IPS-18c (cell line): ENCODE data around the gene ERCC3.
A peak's percentile ranks its signal among the peaks of the same experiment; 100 is the strongest.

Experiments used
- H3K4me3 ChIP-seq: 2 replicates; pipeline ENCODE4 v1.7.0; 2013; ENCODE audit warnings: low read depth, mild to moderate bottlenecking, low read length, moderate library complexity; ENCODE audit not compliant: insufficient read depth
- H3K9me3 ChIP-seq: one replicate; pipeline ENCODE4 v1.6.1; 2013; ENCODE audit warnings: mild to moderate bottlenecking, low read length, moderate library complexity; ENCODE audit not compliant: control insufficient read depth, insufficient read depth

The ERCC3 gene

GRCh38 chr2:127293748-127294562 is at the start of gene ERCC3:
Gene ERCC3 (minus strand): TSS chr2:127294144. CDS start chr2:127294081, 63 bp downstream.
- Histone ChIP-seq H3K4me3 (peak within 1 kb of the TSS; percentile 96), H3K9me3 (no peaks in the 10 kb centered on the region)

GRCh38 chr2:127343277-127343676 is 49.3 kb upstream of the ERCC3 start:
- no peak overlapping the region for H3K4me3 ChIP-seq
- no peaks in the 10 kb centered on the region for H3K9me3 ChIP-seq

GRCh38 chr2:127342101-127342500 is 48.2 kb upstream of the ERCC3 start:
- Histone ChIP-seq H3K4me3 (no peak overlapping the region), H3K9me3 (no peaks in the 10 kb centered on the region)

- H3K4me3 ChIP-seq = no peak overlapping the region
Measured at GRCh38 chr2:127332335-127332734, 38.4 kb upstream of the ERCC3 start.

GRCh38 chr2:127330753-127331152 is 36.8 kb upstream of the ERCC3 start:
- H3K4me3 ChIP-seq = no peak overlapping the region
- no peaks in the 10 kb centered on the region for H3K9me3 ChIP-seq

More at GRCh38 chr2:127332335-127332734, 38.4 kb upstream of the ERCC3 start:
- no peaks in the 10 kb centered on the region for H3K9me3 ChIP-seq

- H3K9me3 ChIP-seq = no peaks in the 10 kb centered on the region
- no peak overlapping the region for H3K4me3 ChIP-seq
Measured at GRCh38 chr2:127326289-127326945, 32.5 kb upstream of the ERCC3 start.

- Histone ChIP-seq H3K9me3 (no peaks in the 10 kb centered on the region), H3K4me3 (no peak overlapping the region)
Measured at GRCh38 chr2:127324635-127325034, 30.7 kb upstream of the ERCC3 start.

- no peak overlapping the region for H3K4me3 ChIP-seq
- no peaks in the 10 kb centered on the region for H3K9me3 ChIP-seq
Measured at GRCh38 chr2:127321303-127321702, 27.4 kb upstream of the ERCC3 start.

GRCh38 chr2:127320586-127321275 is 26.8 kb upstream of the ERCC3 start:
- H3K4me3 ChIP-seq = no peak overlapping the region
- H3K9me3 ChIP-seq = no peaks in the 10 kb centered on the region

GRCh38 chr2:127320067-127320466 is 26.1 kb upstream of the ERCC3 start:
- Histone ChIP-seq H3K9me3 (no peaks in the 10 kb centered on the region), H3K4me3 (no peak overlapping the region)

- H3K4me3 ChIP-seq = no peak overlapping the region
- H3K9me3 ChIP-seq = no peaks in the 10 kb centered on the region
Measured at GRCh38 chr2:127314193-127314988, 20.4 kb upstream of the ERCC3 start.

- Histone ChIP-seq H3K9me3 (no peaks in the 10 kb centered on the region), H3K4me3 (no peak overlapping the region)
Measured at GRCh38 chr2:127313406-127313805, 19.5 kb upstream of the ERCC3 start.

- Histone ChIP-seq H3K9me3 (no peaks in the 10 kb centered on the region), H3K4me3 (no peak overlapping the region)
Measured at GRCh38 chr2:127310980-127311379, 17.0 kb upstream of the ERCC3 start.

GRCh38 chr2:127309468-127309867 is 15.5 kb upstream of the ERCC3 start:
- Histone ChIP-seq H3K9me3 (no peaks in the 10 kb centered on the region), H3K4me3 (no peak overlapping the region)

- no peak overlapping the region for H3K4me3 ChIP-seq
- H3K9me3 ChIP-seq = no peaks in the 10 kb centered on the region
Measured at GRCh38 chr2:127308586-127309138, 14.7 kb upstream of the ERCC3 start.

- H3K9me3 ChIP-seq = no peaks in the 10 kb centered on the region
- no peak overlapping the region for H3K4me3 ChIP-seq
Measured at GRCh38 chr2:127305990-127306585, 12.1 kb upstream of the ERCC3 start.

GRCh38 chr2:127302168-127302567 is 8.2 kb upstream of the ERCC3 start:
- Histone ChIP-seq H3K4me3 (no peak overlapping the region), H3K9me3 (no peaks in the 10 kb centered on the region)
